Measurements from ENCODE around the gene TOR1AIP2.

DNA sequence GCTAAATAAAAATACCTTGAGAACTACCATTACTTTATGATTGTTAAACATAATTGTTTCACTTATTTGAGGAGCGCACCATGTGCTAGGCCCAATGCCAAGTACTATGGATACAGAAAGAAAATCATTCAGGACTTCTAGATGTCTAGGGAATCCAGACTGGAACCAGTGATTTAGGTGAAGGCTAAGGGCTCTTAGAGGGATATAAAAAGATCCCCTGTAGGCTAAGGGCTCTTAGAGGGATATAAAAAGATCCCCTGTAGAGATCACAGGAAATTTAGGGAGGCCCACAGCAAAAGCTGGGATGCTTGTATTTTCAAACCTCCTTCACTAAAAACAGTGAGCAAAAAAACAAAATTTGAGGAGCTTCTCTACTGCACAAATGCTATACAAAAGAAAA lies 6.7 kb downstream of the TOR1AIP2 start:
- TF ChIP-seq, protein P1, sequence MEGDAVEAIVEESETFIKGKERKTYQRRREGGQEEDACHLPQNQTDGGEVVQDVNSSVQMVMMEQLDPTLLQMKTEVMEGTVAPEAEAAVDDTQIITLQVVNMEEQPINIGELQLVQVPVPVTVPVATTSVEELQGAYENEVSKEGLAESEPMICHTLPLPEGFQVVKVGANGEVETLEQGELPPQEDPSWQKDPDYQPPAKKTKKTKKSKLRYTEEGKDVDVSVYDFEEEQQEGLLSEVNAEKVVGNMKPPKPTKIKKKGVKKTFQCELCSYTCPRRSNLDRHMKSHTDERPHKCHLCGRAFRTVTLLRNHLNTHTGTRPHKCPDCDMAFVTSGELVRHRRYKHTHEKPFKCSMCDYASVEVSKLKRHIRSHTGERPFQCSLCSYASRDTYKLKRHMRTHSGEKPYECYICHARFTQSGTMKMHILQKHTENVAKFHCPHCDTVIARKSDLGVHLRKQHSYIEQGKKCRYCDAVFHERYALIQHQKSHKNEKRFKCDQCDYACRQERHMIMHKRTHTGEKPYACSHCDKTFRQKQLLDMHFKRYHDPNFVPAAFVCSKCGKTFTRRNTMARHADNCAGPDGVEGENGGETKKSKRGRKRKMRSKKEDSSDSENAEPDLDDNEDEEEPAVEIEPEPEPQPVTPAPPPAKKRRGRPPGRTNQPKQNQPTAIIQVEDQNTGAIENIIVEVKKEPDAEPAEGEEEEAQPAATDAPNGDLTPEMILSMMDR (IDR thresholded peaks at IDR 0.05): no peak
- no peak for TF ChIP-seq POLR2A (IDR thresholded peaks at IDR 0.05; ENCODE audit: low read length)

All from A549 (cell line).